Skeletal muscle cell (primary cell): ENCODE results near the gene WDPCP.
"Not testable (repeated sequence)": the region's sequence is repeated elsewhere in the genome, so short reads cannot be mapped to it uniquely, and the experiment has no call there.

ENCODE experiments used
- DNase-seq: peaks from one replicate; pipeline ENCODE4 v3.0.0-alpha.2; 2010; ENCODE audit warnings: low read depth
- H3K4me3 ChIP-seq: 2 replicates; pipeline ENCODE4 v1.5.1; 2011; ENCODE audit warnings: low read depth, mild to moderate bottlenecking, control low read depth, low read length, moderate library complexity

The WDPCP gene

GRCh38 chr2:63484901-63485300 is 103.4 kb downstream of the WDPCP start:
- DNase-seq, result no peak
- H3K4me3 ChIP-seq, result no peak overlapping the region

- H3K4me3 ChIP-seq, result no peak overlapping the region
- no peak for DNase-seq
Measured at GRCh38 chr2:63484481-63484880, 103.8 kb downstream of the WDPCP start.

GRCh38 chr2:63477686-63478085 is 110.6 kb downstream of the WDPCP start:
- DNase-seq, result no peak
- no peak overlapping the region for H3K4me3 ChIP-seq

- DNase-seq, H3K4me3 ChIP-seq: not testable (repeated sequence)
Measured at GRCh38 chr2:63469313-63469712, 119.0 kb downstream of the WDPCP start.

- no peak overlapping the region for H3K4me3 ChIP-seq
- no peak for DNase-seq
Measured at GRCh38 chr2:63465633-63466032, 122.6 kb downstream of the WDPCP start.

GRCh38 chr2:63463142-63463541 is 125.1 kb downstream of the WDPCP start:
- DNase-seq, result no peak
- no peak overlapping the region for H3K4me3 ChIP-seq

GRCh38 chr2:63446658-63447057 is 141.6 kb downstream of the WDPCP start:
- no peak for DNase-seq
- H3K4me3 ChIP-seq, result no peak overlapping the region

- no peak overlapping the region for H3K4me3 ChIP-seq
- no peak for DNase-seq
Measured at GRCh38 chr2:63444565-63445288, 143.6 kb downstream of the WDPCP start.

GRCh38 chr2:63440612-63441011 is 147.7 kb downstream of the WDPCP start:
- no peak overlapping the region for H3K4me3 ChIP-seq
- no peak for DNase-seq

- no peak for DNase-seq
- no peak overlapping the region for H3K4me3 ChIP-seq
Measured at GRCh38 chr2:63438181-63438580, 150.1 kb downstream of the WDPCP start.

- H3K4me3 ChIP-seq, result no peak overlapping the region
- DNase-seq, result no peak
Measured at GRCh38 chr2:63436488-63436887, 151.8 kb downstream of the WDPCP start.

- no peak overlapping the region for H3K4me3 ChIP-seq
- DNase-seq, result no peak
Measured at GRCh38 chr2:63435070-63435469, 153.2 kb downstream of the WDPCP start.

GRCh38 chr2:63434024-63435001 is 154.0 kb downstream of the WDPCP start:
- DNase-seq, result no peak
- no peak overlapping the region for H3K4me3 ChIP-seq

- no peak overlapping the region for H3K4me3 ChIP-seq
- DNase-seq, result no peak
Measured at GRCh38 chr2:63432373-63432772, 155.9 kb downstream of the WDPCP start.

- H3K4me3 ChIP-seq, result no peak overlapping the region
- DNase-seq, result no peak
Measured at GRCh38 chr2:63425606-63426005, 162.7 kb downstream of the WDPCP start.

- no peak for DNase-seq
- H3K4me3 ChIP-seq, result no peak overlapping the region
Measured at GRCh38 chr2:63425079-63425416, 163.2 kb downstream of the WDPCP start.

- H3K4me3 ChIP-seq, result no peak overlapping the region
- no peak for DNase-seq
Measured at GRCh38 chr2:63424329-63425078, 163.8 kb downstream of the WDPCP start.

GRCh38 chr2:63422556-63422955 is 165.7 kb downstream of the WDPCP start:
- no peak overlapping the region for H3K4me3 ChIP-seq
- DNase-seq, result no peak

- H3K4me3 ChIP-seq, result no peak overlapping the region
- DNase-seq, result no peak
Measured at GRCh38 chr2:63408530-63408929, 179.7 kb downstream of the WDPCP start.

GRCh38 chr2:63406641-63407040 is 181.6 kb downstream of the WDPCP start:
- no peak overlapping the region for H3K4me3 ChIP-seq
- DNase-seq, result no peak
